Trophoblast cell (in vitro differentiated cells and primary cell): ENCODE results near the gene ARL13B.

Experiments used
- DNase-seq, 2 donors: peaks; one replicate each; pipeline ENCODE4 v3.0.0-alpha.2; 2016
- H2AFZ ChIP-seq: 2 replicates; pipeline ENCODE4 v1.6.1; 2013; ENCODE audit warnings: low read length, moderate library complexity, mild to moderate bottlenecking; ENCODE audit not compliant: insufficient read depth, poor library complexity
- H2AK5ac ChIP-seq: 2 replicates; pipeline ENCODE4 v1.6.1; 2013; ENCODE audit warnings: mild to moderate bottlenecking, low read length
- H2BK120ac ChIP-seq: 2 replicates; pipeline ENCODE4 v1.6.1; 2013; ENCODE audit warnings: low read length, mild to moderate bottlenecking, moderate library complexity; ENCODE audit not compliant: insufficient read depth, poor library complexity
- H2BK12ac ChIP-seq: 2 replicates; pipeline ENCODE4 v1.6.1; 2013; ENCODE audit warnings: mild to moderate bottlenecking, low read length, moderate library complexity
- H2BK5ac ChIP-seq: 2 replicates; pipeline ENCODE4 v1.6.1; 2013; ENCODE audit warnings: low read length, low read depth, moderate library complexity, mild to moderate bottlenecking; ENCODE audit not compliant: poor library complexity
- H3K14ac ChIP-seq: 2 replicates; pipeline ENCODE4 v1.6.1; 2013; ENCODE audit warnings: mild to moderate bottlenecking, low read length
- H3K18ac ChIP-seq: 2 replicates; pipeline ENCODE4 v1.6.1; 2013; ENCODE audit warnings: mild to moderate bottlenecking, low read length
- H3K23ac ChIP-seq: 2 replicates; pipeline ENCODE4 v1.6.1; 2013; ENCODE audit warnings: low read length
- H3K27ac ChIP-seq: 2 replicates; pipeline ENCODE4 v1.5.1; 2013; ENCODE audit warnings: low read depth, mild to moderate bottlenecking, inconsistent platforms, low read length, moderate library complexity
- H3K27me3 ChIP-seq: 2 replicates; pipeline ENCODE4 v1.6.1; 2013; ENCODE audit warnings: inconsistent platforms, mild to moderate bottlenecking, low read length, moderate library complexity; ENCODE audit not compliant: insufficient read depth
- H3K36me3 ChIP-seq, 2 experiments: 1 replicate in 1 of 2; 2 replicates in 1 of 2; pipeline ENCODE4 v1.6.1; 2013; ENCODE audit warnings: low read length in 2 of 2, mild to moderate bottlenecking in 2 of 2, moderate library complexity in 1 of 2; ENCODE audit not compliant: insufficient read depth in 2 of 2, control insufficient read depth in 1 of 2
- H3K4ac ChIP-seq: 2 replicates; pipeline ENCODE4 v1.6.1; 2013; ENCODE audit warnings: low read depth, mild to moderate bottlenecking, low read length, moderate library complexity
- H3K4me1 ChIP-seq, 2 experiments: 1 replicate in 1 of 2; 2 replicates in 1 of 2; pipeline ENCODE4 v1.6.1; 2013; ENCODE audit warnings: low read length in 2 of 2, mild to moderate bottlenecking in 2 of 2, moderate library complexity in 1 of 2; ENCODE audit not compliant: insufficient read depth in 2 of 2, control insufficient read depth in 1 of 2
- H3K4me2 ChIP-seq: 2 replicates; pipeline ENCODE4 v1.6.1; 2013; ENCODE audit warnings: inconsistent platforms, mild to moderate bottlenecking, low read length, moderate library complexity
- H3K4me3 ChIP-seq: 2 replicates; pipeline ENCODE4 v1.5.1; 2013; ENCODE audit warnings: mild to moderate bottlenecking, low read depth, low read length, inconsistent platforms
- H3K79me1 ChIP-seq: one replicate; pipeline ENCODE4 v1.6.1; 2013; ENCODE audit warnings: low read length
- H3K79me2 ChIP-seq: 2 replicates; pipeline ENCODE4 v1.6.1; 2013; ENCODE audit warnings: low read length, mild to moderate bottlenecking; ENCODE audit not compliant: control insufficient read depth, insufficient read depth, poor library complexity
- H3K9ac ChIP-seq: 2 replicates; pipeline ENCODE4 v1.6.1; 2013; ENCODE audit warnings: mild to moderate bottlenecking, low read length
- H3K9me3 ChIP-seq: 2 replicates; pipeline ENCODE4 v1.6.1; 2013; ENCODE audit warnings: low read depth, mild to moderate bottlenecking, control low read depth, inconsistent platforms, low read length; ENCODE audit not compliant: insufficient read depth
- H4K12ac ChIP-seq: 2 replicates; pipeline ENCODE4 v1.6.1; 2013; ENCODE audit warnings: low read depth, mild to moderate bottlenecking, low read length, moderate library complexity
- H4K8ac ChIP-seq: 2 replicates; pipeline ENCODE4 v1.6.1; 2013; ENCODE audit warnings: low read depth, mild to moderate bottlenecking, low read length, moderate library complexity
- H4K91ac ChIP-seq: one replicate; pipeline ENCODE4 v1.6.1; 2013; ENCODE audit warnings: low read depth, mild to moderate bottlenecking, low read length, moderate library complexity
- WGBS: extraction: QIAGEN DNeasy Blood & Tissue Kit; methylation state at CpG from one replicate; pipeline ENCODE4 v1.1.7; 2013; ENCODE audit warnings: missing lambda C conversion rate; ENCODE audit not compliant: insufficient read length, insufficient coverage; ENCODE audit errors: extremely low coverage; 5-methylcytosine and 5-hydroxymethylcytosine counted together

ARL13B gene

DNA sequence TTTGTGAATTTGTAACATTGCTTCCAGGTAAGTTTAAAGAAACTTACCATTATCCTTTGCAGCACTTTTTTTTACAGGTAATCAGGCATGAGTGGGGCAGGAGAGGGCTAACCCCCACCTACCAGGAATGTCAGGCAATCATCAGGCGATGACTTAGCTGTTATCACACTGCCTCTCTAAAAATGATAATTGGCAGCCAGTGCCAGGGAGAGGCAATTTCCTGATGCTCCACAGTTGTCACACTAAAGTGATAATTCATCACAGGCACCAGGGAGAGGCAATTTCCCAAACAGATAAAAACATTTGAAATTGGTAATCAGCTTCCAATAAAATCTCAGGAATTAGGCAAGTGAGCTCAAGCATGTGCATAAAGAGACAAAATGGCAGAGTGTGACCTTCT, 109.2 kb downstream of the ARL13B start:
- no peak overlapping the region for H2BK120ac ChIP-seq
- no peak for DNase-seq
- no peak overlapping the region for H3K18ac ChIP-seq
- no peak overlapping the region for H3K23ac ChIP-seq
- H3K27me3 ChIP-seq: no peaks in the 10 kb centered on the region
- no peaks in the 10 kb centered on the region for H3K4me1 ChIP-seq
- H3K36me3 ChIP-seq: peaks cover 0 to 5% of the 10 kb centered on the region in 2 experiments
- H4K91ac ChIP-seq: no peak overlapping the region
- H3K4me3 ChIP-seq: no peak overlapping the region
- H3K79me1 ChIP-seq: no peaks in the 10 kb centered on the region
- no peak overlapping the region for H3K14ac ChIP-seq
- H2BK5ac ChIP-seq: no peak overlapping the region
- no peaks in the 10 kb centered on the region for H3K9me3 ChIP-seq
- H3K79me2 ChIP-seq: no peaks in the 10 kb centered on the region
- H2AK5ac ChIP-seq: no peak overlapping the region
- no peak overlapping the region for H4K12ac ChIP-seq
- H3K27ac ChIP-seq: no peak overlapping the region
- no peak overlapping the region for H3K4ac ChIP-seq
- H2AFZ ChIP-seq: no peak overlapping the region
- no peak overlapping the region for H4K8ac ChIP-seq
- WGBS: no CpG with 5 or more reads among the region's 1 CpG
- no peak overlapping the region for H2BK12ac ChIP-seq
- H3K4me2 ChIP-seq: no peak overlapping the region
- no peak overlapping the region for H3K9ac ChIP-seq

DNA sequence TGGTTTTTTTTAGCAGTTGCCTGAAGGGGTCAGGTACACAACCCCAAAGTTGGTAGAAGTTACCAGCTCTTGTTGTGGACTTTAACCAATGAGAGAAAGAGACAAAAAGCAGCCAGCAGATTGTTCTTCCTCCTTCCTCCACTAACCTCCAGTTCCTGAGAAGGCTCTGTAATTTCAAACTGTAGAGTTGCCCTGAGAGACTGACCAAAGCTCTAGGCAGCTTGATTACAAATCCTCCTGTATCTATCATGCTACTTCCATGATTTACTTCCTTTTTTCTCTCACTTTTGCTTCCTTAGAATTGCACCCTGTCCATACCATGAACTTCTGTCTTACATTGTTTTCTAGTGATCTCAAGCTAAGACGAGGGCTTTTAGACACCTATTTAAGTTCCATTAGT, 112.1 kb downstream of the ARL13B start:
- H3K18ac ChIP-seq: no peak overlapping the region
- H2BK12ac ChIP-seq: no peak overlapping the region
- no peaks in the 10 kb centered on the region for H3K27me3 ChIP-seq
- H4K12ac ChIP-seq: no peak overlapping the region
- no peak overlapping the region for H2AK5ac ChIP-seq
- DNase-seq: no peak
- peaks cover 2% of the 10 kb centered on the region in 2 experiments for H3K36me3 ChIP-seq
- H3K27ac ChIP-seq: no peak overlapping the region
- H3K9ac ChIP-seq: no peak overlapping the region
- no peak overlapping the region for H2BK5ac ChIP-seq
- H2AFZ ChIP-seq: no peak overlapping the region
- H3K4ac ChIP-seq: no peak overlapping the region
- no peak overlapping the region for H4K91ac ChIP-seq
- H3K23ac ChIP-seq: no peak overlapping the region
- H3K9me3 ChIP-seq: no peaks in the 10 kb centered on the region
- WGBS: no CpG with 5 or more reads among the region's 1 CpG
- H3K4me3 ChIP-seq: no peak overlapping the region
- H3K4me1 ChIP-seq: no peaks in the 10 kb centered on the region
- H3K79me1 ChIP-seq: no peaks in the 10 kb centered on the region
- H3K4me2 ChIP-seq: no peak overlapping the region
- no peak overlapping the region for H2BK120ac ChIP-seq
- no peaks in the 10 kb centered on the region for H3K79me2 ChIP-seq
- no peak overlapping the region for H4K8ac ChIP-seq
- no peak overlapping the region for H3K14ac ChIP-seq

DNA sequence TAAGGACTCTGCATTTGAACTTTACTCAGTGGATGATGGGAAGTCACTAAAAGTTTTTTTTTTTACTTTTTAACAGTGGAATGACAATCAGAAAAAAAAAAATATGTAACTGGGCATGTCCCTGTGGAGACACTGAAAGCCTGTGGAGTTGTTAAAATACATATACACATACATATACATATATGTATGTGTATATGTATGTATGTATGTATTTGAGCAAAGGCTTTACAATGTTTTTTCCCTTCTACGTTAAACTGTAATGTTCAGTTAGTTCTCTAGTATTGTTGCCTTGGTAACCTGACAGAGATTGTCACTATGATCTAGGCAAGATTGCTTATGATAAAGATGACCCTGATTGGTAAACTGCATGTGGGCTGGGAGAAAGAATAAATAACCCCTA, 113.2 kb downstream of the ARL13B start:
- Histone ChIP-seq H3K4me3 (no peak overlapping the region), H4K91ac (no peak overlapping the region), H3K4me1 (no peaks in the 10 kb centered on the region), H3K36me3 (peaks cover 2% of the 10 kb centered on the region in 2 experiments), H3K4ac (no peak overlapping the region), H2AK5ac (no peak overlapping the region), H3K4me2 (no peak overlapping the region), H3K79me1 (no peaks in the 10 kb centered on the region), H3K79me2 (no peaks in the 10 kb centered on the region), H4K12ac (no peak overlapping the region), H2AFZ (no peak overlapping the region), H4K8ac (no peak overlapping the region), H3K14ac (no peak overlapping the region), H3K27ac (no peak overlapping the region), H3K18ac (no peak overlapping the region), H3K27me3 (no peaks in the 10 kb centered on the region), H2BK12ac (no peak overlapping the region), H3K9me3 (no peaks in the 10 kb centered on the region), H2BK120ac (no peak overlapping the region), H3K9ac (no peak overlapping the region), H2BK5ac (no peak overlapping the region), H3K23ac (no peak overlapping the region)
- WGBS: no CpG with 5 or more reads among the region's 1 CpG
- no peak for DNase-seq

GRCh38 chr3:94095111-94095510, 115.2 kb downstream of the ARL13B start:
- Histone ChIP-seq H4K91ac (no peak overlapping the region), H3K4me3 (no peak overlapping the region), H2AFZ (no peak overlapping the region), H3K79me1 (no peaks in the 10 kb centered on the region), H2BK120ac (no peak overlapping the region), H4K8ac (no peak overlapping the region), H3K4me1 (no peaks in the 10 kb centered on the region), H3K4ac (no peak overlapping the region), H2BK5ac (no peak overlapping the region), H3K18ac (no peak overlapping the region), H4K12ac (no peak overlapping the region), H3K27me3 (no peaks in the 10 kb centered on the region), H3K9me3 (no peaks in the 10 kb centered on the region), H3K79me2 (no peaks in the 10 kb centered on the region), H2AK5ac (no peak overlapping the region), H3K36me3 (peaks cover 2% of the 10 kb centered on the region in 2 experiments), H2BK12ac (no peak overlapping the region), H3K9ac (no peak overlapping the region), H3K4me2 (no peak overlapping the region), H3K23ac (no peak overlapping the region), H3K14ac (no peak overlapping the region), H3K27ac (no peak overlapping the region)
- no CpG with 5 or more reads among the region's 2 CpGs for WGBS
- DNase-seq: no peak
